ENCODE results near the gene IFI27L1.

IFI27L1 gene

DNA sequence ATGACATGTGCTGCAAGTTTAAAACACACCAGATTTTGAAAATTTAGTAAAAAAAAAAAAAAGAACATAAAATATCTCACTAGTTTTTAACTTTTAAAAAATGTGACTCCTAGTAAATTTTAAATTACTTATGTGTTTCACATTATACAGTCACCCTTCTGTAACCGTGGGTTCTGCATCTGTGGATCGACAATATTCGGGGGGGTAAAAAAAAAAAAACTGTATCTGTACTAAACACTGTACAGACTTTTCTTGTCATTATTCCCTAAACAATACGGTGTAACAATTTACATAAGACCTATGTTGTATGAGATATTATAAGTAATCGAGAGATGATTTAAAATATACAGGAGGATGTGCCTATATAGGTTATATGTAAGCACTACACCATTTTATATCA is 3.3 kb upstream of the IFI27L1 start:
- no peak for DNase-seq (ENCODE audit: low read depth in 2 of 3, low spot score in 2 of 3)

DNA sequence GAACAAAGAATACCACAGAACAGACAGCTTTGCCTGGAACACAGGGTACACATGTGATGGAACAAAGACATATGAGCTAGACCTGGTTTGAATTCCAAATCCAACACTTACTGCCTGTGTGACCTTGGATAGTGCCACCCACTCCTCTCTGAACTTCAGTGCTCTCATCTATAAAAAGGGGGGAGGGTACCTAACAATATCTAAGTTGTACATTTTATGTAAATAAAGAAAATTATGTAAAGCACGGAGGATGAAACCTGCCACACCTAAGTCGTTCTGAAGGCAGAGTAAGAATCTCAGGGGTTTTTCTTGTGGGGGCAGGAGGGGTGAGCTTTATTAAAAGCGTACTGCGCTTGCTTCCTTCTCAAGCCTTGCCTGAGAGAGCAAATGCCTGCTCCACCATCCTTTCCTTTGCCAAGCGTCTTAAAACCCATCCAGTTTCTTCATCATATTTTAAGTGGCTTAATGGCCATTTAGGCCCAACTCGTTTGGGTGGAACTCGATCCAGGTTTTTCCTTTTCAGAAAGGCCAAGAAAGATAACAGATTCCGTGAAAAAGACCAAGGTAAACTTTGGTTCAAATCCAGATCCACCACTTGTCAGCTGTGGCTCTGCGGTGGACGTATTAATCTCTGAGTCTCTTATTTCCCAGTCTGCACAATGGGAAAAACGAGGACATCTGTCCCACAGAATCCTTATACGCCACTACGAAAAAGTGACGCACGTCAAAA is 1.1 kb upstream of the IFI27L1 start:
- no peak for DNase-seq (ENCODE audit: low read depth in 2 of 3, low spot score in 2 of 3)

DNA sequence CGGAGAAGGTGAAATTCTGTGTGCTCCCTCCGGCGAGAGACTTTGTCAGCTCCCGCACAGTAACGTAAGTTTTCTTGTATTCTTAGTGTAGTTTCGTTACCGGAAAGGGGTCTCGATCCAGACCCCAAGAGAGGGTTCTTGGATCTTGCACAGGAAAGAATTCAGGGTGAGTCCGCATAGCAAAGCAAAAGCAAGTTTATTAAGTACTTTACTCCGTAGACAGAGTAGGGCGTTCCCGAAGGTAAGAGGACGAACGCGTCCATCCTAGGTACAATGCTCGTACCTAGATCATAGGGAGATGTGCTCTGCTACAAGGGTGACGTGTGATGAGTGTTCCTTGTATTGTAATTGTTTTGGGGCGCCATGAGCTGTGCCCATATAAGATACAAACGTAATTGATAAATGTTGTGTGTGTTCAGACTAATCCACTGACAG is 293 bp downstream of the IFI27L1 start:
- no peak for DNase-seq (ENCODE audit: low read depth in 2 of 3, low spot score in 2 of 3)

DNA sequence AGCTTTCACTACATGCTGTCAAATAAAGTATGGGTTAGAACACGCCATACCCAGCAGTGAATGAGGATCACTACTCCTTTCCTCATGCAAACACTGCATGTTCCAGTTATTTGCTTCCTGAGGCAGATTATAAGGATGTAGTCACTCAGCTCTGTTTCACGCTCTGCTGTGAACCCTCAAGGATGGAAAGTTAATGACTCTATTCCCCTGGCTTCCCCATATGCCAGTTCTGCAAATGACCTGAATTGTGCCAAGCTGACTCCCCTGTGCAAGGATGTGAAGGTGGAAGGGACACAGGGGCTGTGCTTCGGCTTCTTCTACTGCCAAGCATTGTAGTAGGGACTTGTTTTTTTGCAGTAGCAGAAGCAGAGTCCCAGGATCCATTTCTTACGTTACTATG is 6.8 kb downstream of the IFI27L1 start:
- DNase-seq (ENCODE audit: low read depth in 2 of 3, low spot score in 2 of 3) = no peak

DNA sequence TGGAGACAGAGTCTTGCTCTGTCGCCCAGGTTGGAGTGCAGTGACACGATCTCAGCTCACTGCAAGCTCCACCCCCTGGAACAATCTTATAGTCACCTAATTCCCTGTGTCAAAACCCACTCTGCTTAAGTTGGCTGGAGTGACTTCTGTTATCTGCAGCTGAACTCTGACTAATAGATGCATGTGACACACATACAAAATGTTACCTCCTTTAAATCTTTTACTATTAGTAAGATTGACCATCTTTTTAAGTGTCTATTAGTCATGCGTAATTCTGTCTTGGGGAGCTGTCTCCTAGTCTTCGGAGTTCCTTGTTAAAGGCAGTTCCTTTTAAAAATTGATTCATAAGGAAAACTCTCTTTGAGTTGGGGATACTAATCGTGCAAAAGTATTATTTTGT is 7.4 kb downstream of the IFI27L1 start:
- no peak for DNase-seq (ENCODE audit: low read depth in 2 of 3, low spot score in 2 of 3)

DNA sequence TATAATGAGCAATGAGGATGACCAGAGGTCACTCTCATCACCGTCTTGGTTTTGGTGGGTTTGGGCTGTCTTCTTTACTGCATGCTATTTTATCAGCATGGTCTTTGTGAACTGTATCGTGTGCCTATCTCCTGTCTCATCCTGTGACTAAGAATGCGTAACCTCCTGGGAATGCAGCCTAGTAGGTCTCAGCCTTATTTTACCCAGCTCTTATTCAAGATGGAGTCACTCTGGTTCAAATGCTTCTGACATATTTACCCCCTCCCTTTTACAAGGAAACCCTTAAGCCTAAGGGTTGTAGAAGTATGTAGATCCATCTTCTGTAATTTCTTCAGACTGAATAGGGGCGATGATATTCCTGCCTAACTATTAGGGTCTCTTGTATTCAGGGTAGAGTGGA is 8.4 kb downstream of the IFI27L1 start:
- DNase-seq (ENCODE audit: low read depth in 2 of 3, low spot score in 2 of 3) = no peak

DNA sequence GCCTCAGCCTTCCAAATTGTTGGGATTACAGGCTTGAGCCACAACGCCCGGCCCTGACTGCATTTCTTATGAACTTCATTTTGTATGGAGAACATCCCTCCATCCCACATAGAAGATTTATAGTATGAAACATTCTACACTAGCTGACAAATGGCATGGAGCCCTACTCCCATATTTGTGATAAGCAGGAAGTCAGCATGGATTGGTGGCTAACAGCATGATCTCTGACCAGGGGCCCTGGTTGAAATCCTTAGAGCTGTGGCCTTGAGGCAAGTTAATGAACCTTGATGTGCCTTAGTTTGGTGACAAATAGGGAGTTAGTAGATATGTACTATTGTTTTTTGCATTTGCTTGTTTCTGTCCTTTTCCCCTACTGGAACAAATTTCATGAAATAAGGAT is 12.3 kb downstream of the IFI27L1 start:
- DNase-seq (ENCODE audit: low read depth in 2 of 3, low spot score in 2 of 3) = no peak

DNA sequence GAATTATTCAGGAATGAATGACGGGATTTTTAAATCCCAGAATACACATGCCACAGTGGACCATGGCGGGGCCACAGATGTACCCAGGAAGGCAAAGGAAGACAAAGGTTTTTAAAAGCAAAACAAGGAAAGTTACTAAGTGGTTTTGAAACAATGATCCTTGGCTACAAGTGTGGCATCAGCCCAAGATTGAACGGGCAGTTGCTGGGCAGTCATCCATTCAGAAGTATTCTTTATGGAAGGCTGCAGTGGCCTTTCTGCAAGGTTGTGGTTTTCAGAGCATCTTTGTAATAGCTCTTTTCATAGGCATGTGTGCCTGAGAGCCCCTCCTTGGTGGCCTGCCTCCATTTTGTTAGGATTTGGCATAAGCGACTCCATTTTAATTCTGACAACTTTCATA is 16.0 kb downstream of the IFI27L1 start:
- DNase-seq (ENCODE audit: low read depth in 2 of 3, low spot score in 2 of 3) = no peak

DNA sequence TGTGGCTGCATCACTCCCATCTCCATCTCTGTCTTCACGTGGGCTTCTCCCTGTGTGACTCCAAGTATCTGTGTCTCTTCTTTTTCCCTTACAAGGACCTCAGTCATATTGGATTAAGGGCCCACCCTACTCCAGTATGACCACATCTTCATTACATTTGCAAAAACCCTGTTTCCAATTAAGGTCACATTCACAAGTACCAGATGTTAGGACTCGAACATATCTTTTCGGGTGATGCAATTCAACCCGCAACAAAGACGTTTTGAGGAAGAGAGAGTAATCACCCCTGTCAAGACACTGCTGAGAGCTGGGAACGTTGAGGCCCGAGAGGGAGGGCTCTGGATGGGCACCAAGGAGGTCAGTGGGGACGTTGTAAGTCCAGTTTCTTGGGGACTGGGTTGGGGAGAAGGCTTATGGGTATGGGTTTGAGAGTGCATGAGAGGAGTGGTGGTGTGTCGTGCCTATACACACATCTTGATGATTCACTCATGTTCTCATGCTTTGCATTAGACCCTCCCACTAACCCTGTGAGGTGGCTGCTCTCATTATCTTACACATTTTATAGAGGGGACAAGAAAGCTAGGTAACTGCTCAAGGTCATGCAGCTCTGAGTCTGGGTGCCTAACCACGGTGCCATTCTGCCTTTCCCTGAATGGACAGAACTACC is 17.3 kb downstream of the IFI27L1 start:
- DNase-seq (ENCODE audit: low read depth in 2 of 3, low spot score in 2 of 3) = no peak

DNA sequence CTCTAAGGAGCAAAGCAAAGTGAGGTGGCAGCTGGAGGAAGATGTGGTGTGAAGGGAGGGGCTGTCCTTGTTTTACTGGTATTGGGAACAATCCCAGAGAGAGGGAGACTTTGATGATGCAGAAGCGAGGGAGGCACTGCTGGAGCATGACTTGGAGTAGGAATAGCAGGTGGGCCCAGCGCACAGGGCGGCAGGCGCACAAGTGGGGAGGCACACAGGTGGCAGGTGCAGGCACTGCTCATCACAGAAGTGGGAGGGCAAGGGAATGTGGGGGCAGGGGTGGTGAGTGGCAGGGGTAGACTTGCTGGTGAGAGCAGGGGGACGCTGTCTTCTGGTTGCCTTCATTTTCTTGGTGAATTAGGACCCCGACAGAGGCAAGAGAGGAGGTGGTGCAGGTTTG is 17.9 kb downstream of the IFI27L1 start:
- DNase-seq (ENCODE audit: low read depth in 2 of 3, low spot score in 2 of 3) = no peak

DNA sequence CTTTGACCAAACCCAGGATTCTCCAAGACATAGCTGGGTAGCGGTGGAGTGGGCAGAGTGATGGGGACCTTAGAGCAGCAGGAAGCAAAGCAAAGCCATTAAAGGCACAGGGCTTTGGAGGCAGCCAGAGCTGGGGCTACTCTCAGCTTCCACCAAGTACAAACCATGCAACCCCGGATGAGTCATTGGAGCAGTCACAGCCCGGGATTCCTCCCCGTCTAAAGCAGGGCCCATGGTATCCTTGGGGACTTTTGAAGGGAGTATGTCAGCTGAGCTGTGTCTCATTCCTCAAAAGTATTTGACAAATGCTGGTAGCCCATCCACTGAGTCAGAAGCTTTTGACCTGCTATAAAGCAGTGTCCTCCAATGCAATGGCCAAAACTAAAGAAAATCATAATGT is 19.7 kb downstream of the IFI27L1 start:
- DNase-seq (ENCODE audit: low read depth in 2 of 3, low spot score in 2 of 3) = no peak

DNA sequence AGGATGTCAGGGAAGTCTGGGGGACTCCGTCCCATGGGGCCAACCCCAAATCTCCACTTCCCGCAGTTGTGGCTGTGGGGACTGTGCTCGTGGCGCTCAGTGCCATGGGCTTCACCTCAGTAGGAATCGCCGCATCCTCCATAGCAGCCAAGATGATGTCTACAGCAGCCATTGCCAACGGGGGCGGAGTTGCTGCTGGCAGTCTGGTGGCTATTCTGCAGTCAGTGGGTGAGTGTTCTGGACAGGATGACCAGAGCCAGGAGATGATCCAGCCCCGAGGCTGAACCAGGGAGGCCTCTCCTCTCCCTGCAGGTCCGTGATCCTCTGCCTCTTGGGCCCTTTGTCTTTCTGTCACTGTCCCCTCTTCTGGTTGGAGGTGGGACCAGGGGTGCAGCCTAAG is 20.6 kb downstream of the IFI27L1 start:
- no peak for DNase-seq (ENCODE audit: low read depth in 2 of 3, low spot score in 2 of 3)

DNA sequence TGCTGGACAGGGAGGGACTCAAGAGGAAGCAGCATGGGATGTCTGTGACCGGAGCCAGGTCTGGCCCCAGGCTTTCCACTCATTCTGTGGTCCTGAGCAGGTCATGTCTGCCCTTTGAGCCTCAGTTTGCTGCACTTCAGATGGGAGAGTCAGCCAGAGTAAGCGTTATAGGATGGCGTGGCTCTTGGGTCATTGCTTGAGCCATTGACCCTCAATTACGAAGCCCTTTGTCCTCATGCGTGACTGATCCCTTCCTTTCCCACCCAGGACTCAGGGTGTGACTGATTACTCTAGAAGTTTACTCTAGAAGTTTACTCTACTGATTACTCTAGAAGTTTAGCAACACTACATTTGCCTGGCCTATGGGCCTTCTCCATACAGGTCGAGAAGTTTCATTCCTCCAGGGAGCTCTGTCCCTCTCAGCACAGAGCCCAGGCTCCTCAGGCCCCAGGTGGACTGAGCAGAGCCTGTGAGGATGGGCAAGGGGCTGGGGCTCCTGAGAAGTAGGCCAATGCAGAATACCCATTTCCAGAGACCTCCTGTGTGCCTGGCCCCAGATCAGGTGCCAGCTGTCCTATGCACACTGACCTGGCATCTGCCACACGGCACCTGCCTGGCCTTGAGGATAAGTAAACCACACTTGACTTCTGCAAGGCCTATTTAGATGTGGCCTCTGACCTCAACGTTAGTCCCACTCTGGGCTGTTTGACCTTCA is 21.8 kb downstream of the IFI27L1 start:
- DNase-seq (ENCODE audit: low read depth in 2 of 3, low spot score in 2 of 3) = no peak

DNA sequence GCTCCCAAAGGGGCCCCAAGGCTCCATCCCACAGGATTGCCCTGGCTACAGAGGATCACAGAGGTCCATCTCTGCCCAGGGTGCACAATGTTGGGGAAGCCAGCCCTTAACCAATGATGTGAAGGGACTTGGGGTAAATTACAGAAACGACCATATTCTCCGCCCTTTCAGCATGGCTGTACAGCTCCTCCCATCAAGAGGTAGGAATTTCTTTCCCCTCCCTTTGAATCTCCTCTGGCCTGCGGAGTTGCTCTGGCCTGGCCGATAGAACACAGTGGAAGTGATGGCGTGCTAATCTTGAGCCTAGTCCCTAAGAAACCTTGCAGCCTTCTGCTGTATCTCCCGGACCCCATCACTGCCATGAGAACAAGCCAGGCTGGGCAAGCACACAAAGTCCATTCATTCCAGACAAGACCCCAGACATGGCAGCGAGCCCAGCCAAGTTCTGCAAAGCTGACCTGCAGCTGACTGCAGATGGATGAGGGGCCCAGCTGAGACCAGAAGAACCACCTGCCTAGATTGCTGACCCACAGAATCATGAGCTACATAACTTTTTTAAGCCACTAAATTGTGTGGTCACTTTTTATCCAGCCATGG is 22.5 kb downstream of the IFI27L1 start:
- DNase-seq (ENCODE audit: low read depth in 2 of 3, low spot score in 2 of 3) = no peak

DNA sequence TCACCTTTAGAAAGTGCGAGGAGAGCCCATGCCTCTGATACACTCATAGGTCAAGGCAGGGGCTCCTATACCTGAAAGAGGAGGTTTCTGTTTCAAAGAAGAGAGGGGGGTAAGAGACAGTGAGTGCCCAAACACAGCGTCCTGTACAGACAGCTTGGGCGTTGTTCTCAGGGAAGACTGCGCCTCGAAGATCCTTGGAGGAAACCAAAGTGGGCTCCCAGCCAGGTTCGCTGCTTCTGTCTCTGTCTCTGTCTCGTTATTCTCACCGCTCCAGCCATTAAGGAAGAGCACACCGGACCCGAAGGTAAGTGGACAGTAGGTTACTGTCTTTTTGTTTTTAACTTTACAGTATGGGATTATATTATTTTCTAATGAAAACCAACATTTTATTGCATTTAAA is 23.6 kb downstream of the IFI27L1 start:
- no peak for DNase-seq (ENCODE audit: low read depth in 2 of 3, low spot score in 2 of 3)

DNA sequence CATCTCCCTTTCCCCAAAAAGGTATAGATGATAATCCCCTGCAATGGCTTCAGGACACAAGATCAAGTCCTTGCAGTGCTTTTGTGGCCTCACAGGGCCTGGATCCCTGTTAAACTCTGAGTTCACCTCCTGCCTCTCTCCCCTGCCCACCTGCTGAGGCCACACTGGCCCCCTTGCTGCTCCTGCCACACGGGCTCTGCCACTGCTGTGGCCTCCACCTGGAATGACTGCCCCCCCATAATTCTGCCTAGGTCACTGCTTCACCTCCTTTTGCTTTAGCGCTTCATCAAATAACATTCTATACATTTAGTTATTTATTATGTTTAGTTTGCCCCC is 28.8 kb downstream of the IFI27L1 start:
- no peak for DNase-seq (ENCODE audit: low read depth in 2 of 3, low spot score in 2 of 3)

DNA sequence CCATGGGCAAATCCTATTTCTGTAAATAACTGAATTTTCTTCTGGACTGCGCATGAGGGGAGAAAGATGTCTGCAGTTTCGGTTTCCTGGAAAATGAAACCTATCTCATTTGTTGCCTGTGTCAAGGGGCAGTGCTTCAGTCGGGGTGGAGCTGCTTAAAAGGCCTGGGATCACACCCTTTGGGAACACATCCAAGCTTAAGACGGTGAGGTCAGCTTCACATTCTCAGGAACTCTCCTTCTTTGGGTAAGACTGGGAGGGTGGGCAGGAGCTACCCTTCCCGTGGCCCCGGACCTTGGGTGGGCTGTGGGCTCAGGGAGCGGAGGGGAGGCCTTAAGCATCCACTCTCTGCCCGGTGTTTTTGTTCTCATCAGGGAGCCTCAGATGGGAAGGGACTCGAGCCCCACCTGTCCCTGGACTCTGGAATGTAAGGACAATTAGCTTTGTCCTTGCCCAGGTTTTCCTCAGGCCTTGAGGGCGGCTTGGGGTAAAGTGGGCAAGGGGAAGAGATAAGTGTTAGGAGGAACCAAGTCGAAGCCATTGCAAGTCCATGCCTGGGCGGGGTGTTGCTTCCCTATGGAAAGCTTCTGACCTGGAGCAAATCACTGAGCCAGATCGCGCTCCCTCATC is 29.6 kb downstream of the IFI27L1 start, which contains the start of gene IFI27:
IFI27 (plus strand) TSS at position 185 of the 630 bp plus-strand sequence.
- DNase-seq (ENCODE audit: low read depth in 2 of 3, low spot score in 2 of 3) = no peak

DNA sequence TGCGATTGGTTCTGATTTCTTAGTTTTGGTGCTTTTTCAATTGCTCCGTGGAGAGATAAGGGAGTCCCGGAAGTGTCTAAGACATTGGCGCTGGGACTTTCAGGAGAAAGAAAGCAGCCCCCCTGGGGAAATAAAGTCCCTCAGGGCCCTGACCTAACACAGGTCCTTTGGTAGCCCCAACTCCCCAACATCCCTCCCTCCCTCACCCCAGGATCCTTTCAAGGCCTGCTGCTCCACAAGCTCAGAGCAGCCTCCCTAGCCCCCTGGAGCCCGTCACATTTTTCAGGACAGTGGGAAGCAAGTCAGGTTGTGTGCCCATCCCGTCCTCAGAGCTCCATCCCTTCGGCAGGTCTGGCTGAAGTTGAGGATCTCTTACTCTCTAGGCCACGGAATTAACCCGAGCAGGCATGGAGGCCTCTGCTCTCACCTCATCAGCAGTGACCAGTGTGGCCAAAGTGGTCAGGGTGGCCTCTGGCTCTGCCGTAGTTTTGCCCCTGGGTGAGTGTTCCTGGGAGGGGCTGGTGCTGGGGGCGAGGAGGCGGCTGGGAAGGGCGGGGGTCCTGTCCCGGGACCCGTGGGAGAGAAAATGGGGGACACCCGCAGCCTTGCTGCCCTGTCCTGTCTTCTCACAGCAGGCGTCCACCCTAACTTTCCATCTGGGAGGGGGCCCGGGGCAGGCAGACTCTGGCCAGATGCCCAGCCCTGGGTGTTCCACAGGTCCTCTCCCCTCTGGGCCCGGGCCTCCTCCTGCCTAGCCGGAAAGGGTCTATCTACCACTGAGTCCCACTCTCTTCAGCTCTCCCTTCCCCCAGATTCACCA is 30.4 kb downstream of the IFI27L1 start:
- DNase-seq (ENCODE audit: low read depth in 2 of 3, low spot score in 2 of 3) = no peak

DNA sequence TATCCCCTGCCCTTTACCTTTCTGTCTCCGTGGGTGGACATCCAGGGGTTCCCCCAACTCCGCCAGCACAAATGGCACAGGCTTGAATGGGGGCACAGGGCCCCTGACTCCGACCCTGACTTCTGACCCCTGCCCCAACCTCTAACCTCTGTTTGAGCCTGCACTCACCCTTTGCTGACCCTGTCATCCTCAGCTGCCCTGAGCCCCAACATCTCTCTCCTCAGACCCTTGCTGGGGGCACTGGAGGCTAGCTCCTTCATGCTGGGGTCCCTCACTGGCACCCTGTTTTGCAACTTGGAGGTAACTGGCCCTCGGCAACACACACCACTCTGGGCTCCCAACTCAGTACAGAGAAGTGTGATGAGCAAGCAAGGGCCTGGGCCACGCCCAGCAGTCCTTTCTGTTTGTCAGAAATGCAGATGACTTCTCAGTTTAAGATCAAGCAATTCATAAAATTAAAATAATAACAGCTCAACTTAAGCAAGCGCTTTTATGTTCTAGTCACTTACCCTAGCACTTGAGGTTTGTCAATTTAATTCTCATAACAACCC is 31.5 kb downstream of the IFI27L1 start:
- no peak for DNase-seq (ENCODE audit: low read depth in 2 of 3, low spot score in 2 of 3)

DNA sequence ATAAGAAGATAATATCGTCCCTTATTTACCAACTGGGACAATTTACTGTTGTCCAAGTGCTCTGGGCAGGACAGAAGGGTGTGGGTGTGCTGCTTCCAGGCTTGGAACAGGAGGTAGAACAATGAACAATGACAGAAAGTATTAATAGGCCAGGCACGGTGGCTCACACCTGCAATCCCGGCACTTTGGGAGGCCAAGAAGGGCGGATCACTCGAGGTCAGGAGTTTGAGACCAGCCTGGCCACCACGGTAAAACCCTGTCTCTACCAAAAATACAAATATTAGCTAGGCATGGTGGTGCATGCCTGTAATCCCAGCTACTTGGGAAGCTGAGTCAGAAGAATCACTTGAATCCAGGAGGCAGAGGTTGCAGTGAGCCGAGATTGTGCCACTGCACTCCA is 32.0 kb downstream of the IFI27L1 start:
- DNase-seq (ENCODE audit: low read depth in 2 of 3, low spot score in 2 of 3) = no peak

All from activated CD8-positive, alpha-beta memory T cell treated with anti-CD3 and anti-CD28 coated beads for 48 hours (primary cell).